Peyer's patch (tissue), 4 donors: ENCODE data around the gene HDDC3. TPM values are rescaled to one million over a fixed set of nuclear protein-coding genes. Genes with fewer than 3 reads are reported as not detected.

Experiments
- DNase-seq, 3 donors: peaks; one replicate each; pipeline ENCODE4 v3.0.0-alpha.2; 2017 to 2019
- H3K27ac ChIP-seq, 4 donors: fragments of 200-600 bp; sonication (generic); one replicate each; pipeline ENCODE4 v1.5.1; 2016 to 2019
- H3K27me3 ChIP-seq, 2 donors: fragments of 200-600 bp; sonication (generic); one replicate each; pipeline ENCODE4 v1.5.1; 2019
- H3K36me3 ChIP-seq, 3 donors: fragments of 200-600 bp; sonication (generic); one replicate each; pipeline ENCODE4 v1.5.1; 2016 to 2019
- H3K4me1 ChIP-seq, 4 donors: fragments of 200-600 bp; sonication (generic); one replicate each; pipeline ENCODE4 v1.5.1; 2016 to 2019
- H3K4me3 ChIP-seq, 4 donors: fragments of 200-600 bp; sonication (generic); 1 replicate in 3 of 4; 2 replicates in 1 of 4; pipeline ENCODE4 v1.5.1; 2016 to 2019; ENCODE audit warnings: mild to moderate bottlenecking in 1 of 4
- H3K9me3 ChIP-seq, 4 donors: fragments of 200-600 bp; sonication (generic); one replicate each; pipeline ENCODE4 v1.5.1; 2016 to 2019; ENCODE audit warnings: mild to moderate bottlenecking in 1 of 4
- CTCF ChIP-seq, 6 experiments: fragments of 450-650 bp in 4 of 6; fragments of 200-600 bp in 2 of 6; sonication (generic) in 1 of 6; IDR thresholded peaks; one replicate each; pipeline ENCODE4 v1.5.1; 2017 to 2019; ENCODE audit warnings: antibody characterized with exemption in 6 of 6, mild to moderate bottlenecking in 3 of 6, moderate library complexity in 1 of 6
- POLR2A ChIP-seq, 2 donors: fragments of 450-650 bp; IDR thresholded peaks; one replicate each; pipeline ENCODE4 v1.5.1; 2017; ENCODE audit warnings: antibody characterized with exemption in 2 of 2, mild to moderate bottlenecking in 2 of 2, moderate library complexity in 2 of 2
- total RNA-seq, 4 donors: library from RNA; depleted of rRNA; stranded (reverse); fragments of >200 nt; gene quantifications; one replicate each; pipeline ENCODE4 v1.1.0, GENCODE V29; 2016

Gene HDDC3
- total RNA-seq, 4 donors from 2014 or later: 16.5 to 35.6 (median 23.4) TPM

GRCh38 chr15:90885432-90886290 lies 46.7 kb downstream of the HDDC3 start:
- peak; percentile 80 to 91 (median 82) for DNase-seq
- peaks cover 0 to 25% (median 0%) of the 10 kb centered on the region in 3 donors for H3K36me3 ChIP-seq
- H3K4me1 ChIP-seq: peaks cover 7 to 29% (median 21%) of the 10 kb centered on the region in 4 donors
- H3K4me3 ChIP-seq: peak overlapping the region in 3 of 4 donors; percentile 41 to 60 (median 50)
- H3K27ac ChIP-seq: peak overlapping the region; percentile 67 to 90 (median 85)
- H3K9me3 ChIP-seq: no peaks in the 10 kb centered on the region
- H3K27me3 ChIP-seq: no peaks in the 10 kb centered on the region
- TF ChIP-seq CTCF (IDR thresholded peaks at IDR 0.05) (peak; percentile 83 to 97 (median 96)), POLR2A (IDR thresholded peaks at IDR 0.05) (no peak)

GRCh38 chr15:90884719-90885431 lies 47.5 kb downstream of the HDDC3 start:
- DNase-seq: no peak
- peak overlapping the region; percentile 67 to 90 (median 85) for H3K27ac ChIP-seq
- peak overlapping the region; percentile 41 to 60 (median 46) for H3K4me3 ChIP-seq
- no peaks in the 10 kb centered on the region for H3K9me3 ChIP-seq
- H3K36me3 ChIP-seq: peaks cover 0 to 25% (median 0%) of the 10 kb centered on the region in 3 donors
- peaks cover 7 to 29% (median 21%) of the 10 kb centered on the region in 4 donors for H3K4me1 ChIP-seq
- TF ChIP-seq POLR2A (IDR thresholded peaks at IDR 0.05): no peak
- no peak for TF ChIP-seq CTCF (IDR thresholded peaks at IDR 0.05)
- no peaks in the 10 kb centered on the region for H3K27me3 ChIP-seq

- no peaks in the 10 kb centered on the region for H3K27me3 ChIP-seq
- peaks cover 0 to 31% (median 0%) of the 10 kb centered on the region in 3 donors for H3K36me3 ChIP-seq
- peak within 1 kb of the TSS; percentile 67 to 90 (median 85) for H3K27ac ChIP-seq
- DNase-seq: peak; percentile 35 to 74 (median 63)
- no peaks in the 10 kb centered on the region for H3K9me3 ChIP-seq
- peaks cover 7 to 29% (median 19%) of the 10 kb centered on the region in 4 donors for H3K4me1 ChIP-seq
- TF ChIP-seq POLR2A (IDR thresholded peaks at IDR 0.05) (peak in 1 of 2 donors; percentile 35), CTCF (IDR thresholded peaks at IDR 0.05) (no peak)
- peak within 1 kb of the TSS; percentile 41 to 60 (median 46) for H3K4me3 ChIP-seq
These were observed 48.2 kb downstream of the HDDC3 start, which contains the start of gene FES for GRCh38 chr15:90883976-90884718. Gene FES (plus strand): TSS chr15:90884504. CDS start chr15:90885046, 542 bp downstream.

- H3K27ac ChIP-seq: peak overlapping the region; percentile 67 to 90 (median 85)
- peaks cover 7 to 29% (median 18%) of the 10 kb centered on the region in 4 donors for H3K4me1 ChIP-seq
- peak overlapping the region in 3 of 4 donors; percentile 42 to 60 (median 50) for H3K4me3 ChIP-seq
- no peaks in the 10 kb centered on the region for H3K27me3 ChIP-seq
- TF ChIP-seq POLR2A (IDR thresholded peaks at IDR 0.05) (no peak), CTCF (IDR thresholded peaks at IDR 0.05) (no peak)
- peak in 1 of 3 donors; percentile 49 for DNase-seq
- peaks cover 0 to 37% (median 0%) of the 10 kb centered on the region in 3 donors for H3K36me3 ChIP-seq
- H3K9me3 ChIP-seq: no peaks in the 10 kb centered on the region
These were observed 48.8 kb downstream of the HDDC3 start for GRCh38 chr15:90883526-90883975.
